ENCODE data around the gene AFAP1.

DNA sequence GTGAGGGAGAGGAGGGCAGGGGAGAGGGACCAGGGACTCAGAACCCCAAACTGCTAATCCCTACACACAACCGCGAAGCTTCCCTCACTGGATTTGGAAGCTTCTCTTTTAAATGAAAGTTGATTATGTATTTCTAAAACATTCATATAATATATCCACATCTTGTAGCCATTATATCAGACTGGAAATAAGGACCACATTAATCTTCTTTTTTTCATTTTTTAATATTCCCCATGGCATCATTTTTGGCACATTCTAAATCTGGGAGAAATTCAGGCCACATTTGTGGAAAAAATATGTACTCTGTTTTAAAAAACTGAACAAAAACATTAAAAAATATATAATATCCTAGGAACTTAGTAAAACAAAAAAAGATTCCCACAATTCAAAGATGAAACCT is 97.8 kb downstream of the AFAP1 start:
- TF ChIP-seq POLR2AphosphoS5 (IDR thresholded peaks at IDR 0.05) (no peak), CTCF (IDR thresholded peaks at IDR 0.05) (no peak), POLR2A (IDR thresholded peaks at IDR 0.05) (no peak), EP300 (IDR thresholded peaks at IDR 0.05; ENCODE audit: low read depth) (no peak)

All from transverse colon (tissue), 4 donors.